NCI-H345 treated with DMSO at 0.1 percent for 48 hours (cell line): Measurements from ENCODE around the gene MYBPC1.

Experiments used
- DNase-seq: peaks from one replicate; lab custom pipeline; 2025; ENCODE audit not compliant: unreplicated experiment; lab: John Stamatoyannopoulos, UW

MYBPC1 gene

DNA sequence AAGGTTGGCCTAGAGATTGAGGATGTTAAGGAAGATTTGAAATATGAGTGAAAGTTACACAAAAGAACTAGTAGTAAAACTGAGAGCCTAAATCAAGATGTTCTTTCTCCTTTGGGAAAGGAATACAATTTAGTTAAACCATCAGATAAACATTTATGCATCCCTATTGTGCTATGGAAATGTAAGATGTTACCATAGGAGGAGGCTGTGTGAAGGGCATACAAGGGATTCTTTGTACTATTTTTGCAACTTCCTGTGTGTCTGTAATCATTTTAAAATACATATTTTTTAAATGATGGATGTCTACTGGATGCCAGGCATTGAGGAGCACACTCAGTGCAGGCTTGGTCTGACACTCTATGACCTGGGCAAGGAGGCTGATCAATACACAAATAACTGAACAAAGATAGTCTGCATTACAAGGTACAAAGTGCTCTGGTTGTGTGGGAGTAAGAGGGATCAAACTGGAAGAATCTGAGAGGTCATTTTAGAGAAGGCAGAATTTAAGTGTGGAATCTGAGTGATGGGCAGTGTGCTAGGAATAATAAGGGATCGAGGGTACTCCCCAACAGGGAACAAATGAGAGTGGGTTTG, 96.8 kb downstream of the MYBPC1 start:
- DNase-seq: no peak

DNA sequence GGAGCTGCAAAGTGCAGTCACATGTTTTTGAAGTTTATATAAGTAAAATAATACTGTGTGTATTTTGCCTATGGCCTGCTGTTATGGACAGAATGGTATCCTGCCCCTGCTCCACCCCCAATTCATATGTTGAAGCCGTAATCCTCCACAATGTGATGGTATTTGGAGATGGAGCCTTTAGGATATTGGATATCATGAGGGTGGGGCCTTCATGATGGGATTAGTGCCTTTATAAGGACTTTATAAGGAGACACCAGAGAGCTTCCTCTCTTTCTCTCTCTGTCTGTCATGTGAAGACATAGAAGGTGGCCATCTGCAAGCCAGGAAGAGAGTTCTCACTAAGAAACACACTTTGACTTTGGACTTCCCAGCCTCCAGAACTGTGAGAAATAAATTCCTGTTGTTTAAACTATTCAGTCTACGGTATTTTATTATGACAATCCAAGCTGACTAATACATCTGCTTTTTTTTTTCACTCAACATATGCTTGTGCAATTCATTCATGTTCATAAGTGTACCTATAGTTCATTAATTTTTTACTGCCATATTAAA, 99.6 kb downstream of the MYBPC1 start:
- DNase-seq: no peak

DNA sequence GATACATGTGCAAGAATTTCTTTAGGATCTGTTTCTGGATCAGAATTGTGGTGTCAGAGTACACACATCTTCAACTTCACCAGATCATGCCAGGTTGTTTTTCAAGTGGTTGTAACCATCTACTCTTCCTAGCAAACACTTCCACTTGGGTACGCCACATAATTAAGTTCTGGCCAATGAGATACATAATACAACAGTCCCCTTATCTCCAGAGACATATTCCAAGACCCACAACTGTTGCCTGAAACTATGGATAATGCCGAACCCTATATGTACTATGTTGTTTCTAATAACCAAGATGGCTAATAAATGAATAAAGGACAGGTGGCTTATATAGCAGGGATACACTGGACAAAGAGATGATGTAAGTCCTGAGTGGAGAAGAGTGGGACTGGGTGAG, 100.2 kb downstream of the MYBPC1 start:
- no peak for DNase-seq

DNA sequence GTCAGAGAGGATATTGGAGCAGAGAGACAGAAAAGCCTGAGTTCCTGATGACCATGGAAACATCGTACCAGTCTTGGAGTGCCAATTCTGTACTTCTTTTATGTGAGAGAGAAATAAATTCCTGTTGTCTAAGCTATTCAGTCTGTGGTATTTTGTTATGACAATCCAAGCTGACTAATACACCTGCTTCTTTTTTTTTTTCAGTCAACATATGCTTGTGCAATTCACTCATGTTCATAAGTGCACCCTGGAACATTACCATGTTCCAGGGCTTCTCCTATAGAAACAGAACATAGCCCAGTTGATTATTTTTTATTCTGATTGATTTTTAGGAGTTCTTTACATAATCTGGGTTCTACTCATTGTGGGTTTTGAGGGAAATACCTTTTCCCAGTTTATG, 100.9 kb downstream of the MYBPC1 start:
- DNase-seq: no peak

DNA sequence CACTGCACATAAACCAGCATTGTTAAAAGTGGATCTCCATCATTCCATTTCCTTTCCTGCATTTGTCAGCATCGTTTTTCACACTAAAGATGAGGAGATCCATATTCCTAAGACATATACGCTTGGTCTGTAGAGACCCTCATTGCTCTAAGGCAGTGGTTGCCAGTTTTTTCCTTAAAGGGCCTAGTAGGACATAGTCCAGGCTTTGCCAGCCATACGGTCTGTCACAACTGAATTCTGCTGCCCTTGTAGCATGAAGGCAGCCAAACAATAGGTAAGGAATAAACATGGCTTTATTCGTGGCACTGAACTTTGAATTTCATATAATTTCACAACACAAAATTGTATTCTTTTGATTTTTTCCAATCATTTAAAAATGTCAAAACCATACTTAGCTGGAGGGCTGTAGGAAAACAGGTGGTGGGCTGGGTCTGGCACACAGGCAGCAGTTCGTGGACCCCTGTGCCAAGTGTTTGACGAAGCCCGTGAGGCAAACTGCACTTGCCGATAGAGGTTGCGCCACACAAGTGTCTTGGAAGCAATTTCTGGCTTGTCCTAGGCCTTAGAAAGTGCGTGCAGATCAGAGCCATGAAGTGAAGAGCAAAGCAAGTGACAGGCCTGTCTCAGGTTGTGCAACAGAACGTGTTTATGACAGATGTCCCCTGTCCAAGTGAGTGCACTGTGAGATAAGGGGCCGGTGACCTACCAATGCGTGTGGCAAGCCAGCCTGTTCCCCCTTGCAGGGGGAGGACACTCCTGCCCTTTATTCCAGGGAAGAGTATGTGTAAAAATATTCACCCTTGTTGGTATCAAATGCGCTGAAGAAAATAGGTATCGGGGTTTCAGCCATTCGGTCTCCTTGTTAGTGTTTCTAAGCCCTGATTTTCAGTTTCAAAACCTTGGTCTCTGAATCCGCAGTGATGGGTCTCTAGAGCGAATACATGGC, 101.8 kb downstream of the MYBPC1 start:
- DNase-seq: no peak

DNA sequence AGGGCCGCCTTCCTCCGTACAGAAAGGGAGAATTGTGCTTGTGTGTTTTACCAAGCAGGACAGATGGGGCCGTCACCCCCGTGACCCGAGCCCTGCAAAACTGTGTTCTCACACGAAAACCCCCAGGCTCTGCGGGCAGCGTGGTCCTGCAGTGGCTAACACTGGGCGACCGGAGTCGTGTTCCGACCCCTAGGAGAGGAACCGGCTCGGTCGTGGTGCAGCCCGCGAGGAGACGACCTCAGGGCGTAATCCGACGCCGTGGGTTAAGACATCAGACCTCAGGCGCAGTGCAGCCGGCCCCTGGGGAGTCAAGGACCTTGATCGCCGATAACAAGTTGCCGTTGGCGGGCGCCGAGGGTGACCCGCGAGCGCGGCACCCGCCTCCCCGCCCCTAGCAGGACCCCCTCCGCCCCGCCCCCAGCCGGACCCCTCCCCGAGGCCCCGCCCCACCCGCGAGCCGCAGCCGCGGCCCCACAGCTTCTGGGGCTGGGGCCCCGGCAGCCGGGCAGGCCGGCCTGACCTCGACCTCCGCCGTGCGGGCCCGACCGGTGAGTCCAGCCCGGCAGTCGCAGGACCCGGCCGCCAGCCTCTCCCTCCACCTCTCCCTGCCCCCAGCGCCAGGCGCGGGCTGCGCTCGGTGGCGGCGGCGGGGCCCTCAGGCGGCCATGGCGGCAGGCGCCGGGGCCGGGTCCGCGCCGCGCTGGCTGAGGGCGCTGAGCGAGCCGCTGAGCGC, 102.6 kb downstream of the MYBPC1 start, which contains the start of gene CHPT1:
Gene CHPT1, plus strand, starts transcription at position 444 of the 733 bp plus-strand sequence. Its CDS starts 222 bp downstream, at position 666.
- DNase-seq: peak; percentile 31

DNA sequence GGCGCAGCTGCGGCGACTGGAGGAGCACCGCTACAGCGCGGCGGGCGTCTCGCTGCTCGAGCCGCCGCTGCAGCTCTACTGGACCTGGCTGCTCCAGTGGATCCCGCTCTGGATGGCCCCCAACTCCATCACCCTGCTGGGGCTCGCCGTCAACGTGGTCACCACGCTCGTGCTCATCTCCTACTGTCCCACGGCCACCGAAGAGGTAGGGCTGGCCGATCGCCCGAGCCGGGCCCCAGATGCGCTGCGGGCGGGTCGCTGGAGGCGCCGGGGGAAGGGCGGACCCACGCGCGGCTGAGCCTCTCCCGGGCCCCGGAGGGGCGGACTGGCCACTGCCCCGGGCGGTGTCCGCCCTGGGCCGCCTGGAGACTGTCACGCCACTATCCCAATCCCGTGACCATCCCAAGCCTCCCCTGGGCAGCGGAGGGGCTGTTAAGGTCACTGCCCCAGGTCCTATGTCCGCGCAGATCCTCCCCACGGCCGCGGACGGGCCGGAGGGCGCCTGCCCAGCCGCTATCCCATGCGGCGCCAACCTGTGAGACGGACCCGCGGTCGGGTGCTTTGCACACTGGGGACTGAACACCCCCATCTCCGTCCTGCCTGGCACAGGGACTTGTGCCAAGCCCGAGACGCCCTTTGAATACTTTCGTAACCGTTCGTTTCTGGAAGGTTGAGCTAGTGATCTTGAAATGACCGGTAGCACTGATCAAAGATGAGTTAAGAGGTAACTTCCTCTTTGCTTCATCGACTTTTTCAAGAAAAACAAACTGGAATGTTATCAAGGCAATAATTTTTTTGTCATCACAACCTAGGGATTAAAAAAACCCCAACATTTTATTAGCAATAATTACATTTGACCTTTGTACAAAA, 103.4 kb downstream of the MYBPC1 start:
- DNase-seq: no peak

DNA sequence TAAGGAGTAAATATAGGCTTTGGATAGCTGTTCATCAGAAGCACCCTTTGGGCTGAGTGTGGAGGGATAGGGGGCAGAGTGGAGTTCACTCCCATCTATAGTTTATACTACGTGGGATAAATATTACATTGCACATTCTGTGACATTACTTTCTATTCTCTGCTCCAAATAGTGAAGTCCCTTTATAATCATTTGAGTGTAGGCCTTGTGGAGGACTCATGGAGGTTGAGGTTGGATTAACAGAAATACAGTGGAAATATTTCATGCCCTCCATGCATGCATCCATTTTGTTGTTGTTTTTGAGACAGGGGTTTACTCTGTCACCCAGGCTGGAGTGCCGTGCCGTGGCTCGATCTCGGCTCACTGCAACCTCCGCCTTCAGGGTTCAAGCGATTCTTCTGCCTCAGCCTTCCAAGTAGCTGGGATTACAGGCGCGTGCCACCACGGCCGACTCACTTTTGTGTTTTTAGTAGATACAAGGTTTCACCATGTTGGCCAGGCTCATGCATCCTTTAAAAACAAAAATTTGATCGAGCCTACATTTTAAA, 104.1 kb downstream of the MYBPC1 start:
- DNase-seq: peak; percentile 17

DNA sequence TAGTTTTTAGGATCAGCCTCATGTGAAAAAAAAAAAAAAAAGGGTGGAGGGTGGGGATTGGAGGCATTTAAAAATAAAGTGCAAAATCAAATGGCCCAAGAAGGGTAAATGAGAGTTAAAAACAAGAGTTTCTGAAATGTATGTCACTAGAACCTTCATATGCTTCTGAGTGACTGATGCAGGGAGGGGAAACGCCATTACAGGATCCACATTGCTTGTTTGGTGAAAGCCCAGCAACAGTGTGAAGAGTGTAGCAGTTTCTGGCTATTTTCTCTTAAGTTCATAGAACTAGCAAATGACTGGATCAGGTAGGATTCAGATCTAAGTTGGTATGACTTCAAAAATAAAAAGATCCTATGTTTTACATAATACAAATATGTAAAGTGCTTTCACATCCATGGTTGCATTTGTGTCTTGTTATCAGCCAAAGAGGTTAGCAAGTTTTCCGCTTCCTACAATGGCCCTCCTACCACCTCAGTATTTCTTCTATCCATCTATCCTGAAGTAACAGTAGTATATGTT, 105.6 kb downstream of the MYBPC1 start:
- DNase-seq: no peak

DNA sequence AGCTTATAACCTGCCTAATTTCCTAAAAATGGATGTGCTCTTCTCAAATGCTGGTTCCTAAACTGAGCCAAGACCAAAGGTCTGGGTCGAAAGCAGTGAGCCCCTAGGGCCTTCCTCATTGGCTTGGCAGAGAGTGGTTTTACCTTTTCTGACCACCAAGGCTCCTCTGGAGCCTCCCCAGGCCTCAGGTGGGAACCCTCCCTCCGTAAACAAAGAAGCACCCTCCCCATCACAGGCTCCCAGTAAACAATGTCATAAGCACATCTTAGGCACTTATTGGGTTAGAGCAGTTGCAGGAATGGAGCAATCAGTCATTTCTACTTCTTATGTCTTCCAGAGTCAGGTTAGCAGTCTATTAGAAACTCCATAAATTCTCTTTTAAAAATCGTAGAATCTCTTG, 108.7 kb downstream of the MYBPC1 start:
- no peak for DNase-seq

DNA sequence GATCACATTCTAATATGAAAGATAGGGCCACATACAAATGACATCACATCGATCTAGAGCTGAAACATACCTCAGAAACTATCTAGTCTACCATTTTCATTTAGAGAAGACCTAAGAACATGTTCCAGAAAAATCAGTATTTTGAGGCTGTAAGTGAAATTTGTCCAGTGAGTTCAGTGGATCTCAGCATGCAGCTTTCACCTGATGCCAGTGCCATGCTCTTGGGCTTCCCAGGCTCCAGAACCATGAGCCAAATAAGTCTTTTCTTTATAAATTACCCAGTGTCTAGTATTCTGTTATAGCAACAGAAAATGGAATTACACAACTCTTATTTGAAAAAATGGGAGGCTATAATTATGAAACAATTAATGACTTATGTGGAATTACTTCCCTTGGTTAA, 111.6 kb downstream of the MYBPC1 start:
- no peak for DNase-seq

DNA sequence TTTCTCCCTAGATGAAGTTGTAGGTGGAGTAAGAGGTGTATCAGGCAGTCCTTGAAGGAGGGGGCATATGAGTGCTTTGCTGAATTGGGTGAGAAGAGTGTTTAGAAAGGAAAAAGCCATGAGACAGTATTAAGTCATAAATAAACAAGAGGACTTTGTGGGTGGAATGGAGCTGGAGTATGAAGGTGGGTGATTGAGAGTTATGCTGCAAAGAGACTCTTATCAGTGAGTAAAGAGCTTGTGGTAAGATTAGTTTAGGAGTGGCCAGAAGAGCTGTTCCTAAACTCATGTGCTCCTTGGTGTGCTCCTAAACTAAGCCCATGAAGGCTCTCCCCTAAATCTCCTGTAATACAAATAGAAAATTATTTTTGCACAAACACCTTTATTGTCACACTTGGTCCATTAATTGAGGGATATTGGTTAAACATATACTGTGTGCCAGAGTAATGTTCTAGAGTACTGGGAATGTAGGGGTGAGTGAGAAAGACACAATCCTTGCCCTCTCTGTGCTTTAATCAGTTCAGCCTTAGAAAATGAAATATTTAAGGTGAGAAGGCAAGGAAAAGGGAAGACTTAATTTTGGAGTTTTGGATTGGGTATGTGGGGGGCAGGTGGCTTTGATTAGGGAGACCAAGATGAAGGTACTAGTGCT, 112.5 kb downstream of the MYBPC1 start:
- DNase-seq: no peak

DNA sequence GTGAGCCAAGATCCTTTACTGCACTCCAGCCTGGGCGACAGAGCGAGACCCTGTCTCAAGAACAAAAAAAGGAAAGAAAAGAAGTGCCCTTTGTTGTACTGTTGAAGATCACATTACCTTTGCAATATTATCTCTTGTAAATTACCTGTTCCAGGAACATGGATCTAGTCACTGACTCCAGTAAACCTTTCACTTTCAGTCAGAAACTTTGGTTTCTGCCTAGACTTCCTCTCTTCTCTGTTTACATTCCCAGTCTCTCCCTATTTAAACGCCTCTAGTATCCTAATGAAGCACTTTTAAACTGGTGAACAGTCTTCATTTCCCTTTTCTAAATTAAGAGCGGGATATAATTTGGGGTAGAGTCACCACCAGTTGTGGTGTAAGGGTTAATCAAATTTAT, 115.5 kb downstream of the MYBPC1 start:
- no peak for DNase-seq

DNA sequence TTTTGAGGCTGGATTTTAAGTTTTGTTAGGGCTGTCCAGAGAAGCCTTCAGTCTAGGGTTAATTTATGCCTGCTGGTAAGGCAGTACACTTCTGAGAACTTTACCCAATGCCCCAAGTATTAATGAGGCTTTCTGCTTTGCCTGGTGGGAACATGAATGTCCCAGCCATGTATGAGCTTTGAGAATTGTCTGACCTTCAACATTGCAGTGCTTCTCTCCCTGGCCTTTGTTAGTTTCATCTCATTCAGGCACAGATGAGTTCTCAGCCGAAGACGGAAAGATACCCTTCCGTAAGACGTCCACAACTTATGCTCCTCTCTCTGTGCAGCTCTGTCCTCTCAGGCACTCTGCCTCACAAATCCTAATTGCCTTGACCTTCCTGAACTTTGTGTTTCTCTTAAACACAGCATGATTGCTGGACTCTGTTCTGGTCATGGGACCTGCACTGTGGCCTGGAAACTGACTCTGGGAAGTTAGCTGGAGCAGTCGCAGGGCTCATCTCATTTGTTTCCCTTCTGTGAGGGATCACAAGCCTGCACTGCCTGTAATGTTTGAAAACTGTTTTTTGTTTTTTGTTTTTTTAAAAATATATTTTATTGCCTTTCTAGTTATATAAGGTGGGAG, 118.4 kb downstream of the MYBPC1 start:
- DNase-seq: no peak

DNA sequence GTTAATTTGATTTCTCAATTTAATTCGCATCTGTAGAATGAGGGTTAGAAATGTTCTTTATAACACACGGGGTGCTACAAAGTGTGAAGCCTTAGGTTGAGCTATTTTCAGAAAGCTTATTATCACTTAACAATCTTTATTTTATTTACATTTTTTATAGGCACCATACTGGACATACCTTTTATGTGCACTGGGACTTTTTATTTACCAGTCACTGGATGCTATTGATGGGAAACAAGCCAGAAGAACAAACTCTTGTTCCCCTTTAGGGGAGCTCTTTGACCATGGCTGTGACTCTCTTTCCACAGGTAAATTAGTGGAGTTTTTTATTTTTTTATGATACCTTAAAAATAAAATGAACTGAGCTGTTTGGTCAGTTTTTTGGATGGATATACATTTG, 119.2 kb downstream of the MYBPC1 start:
- DNase-seq: no peak

DNA sequence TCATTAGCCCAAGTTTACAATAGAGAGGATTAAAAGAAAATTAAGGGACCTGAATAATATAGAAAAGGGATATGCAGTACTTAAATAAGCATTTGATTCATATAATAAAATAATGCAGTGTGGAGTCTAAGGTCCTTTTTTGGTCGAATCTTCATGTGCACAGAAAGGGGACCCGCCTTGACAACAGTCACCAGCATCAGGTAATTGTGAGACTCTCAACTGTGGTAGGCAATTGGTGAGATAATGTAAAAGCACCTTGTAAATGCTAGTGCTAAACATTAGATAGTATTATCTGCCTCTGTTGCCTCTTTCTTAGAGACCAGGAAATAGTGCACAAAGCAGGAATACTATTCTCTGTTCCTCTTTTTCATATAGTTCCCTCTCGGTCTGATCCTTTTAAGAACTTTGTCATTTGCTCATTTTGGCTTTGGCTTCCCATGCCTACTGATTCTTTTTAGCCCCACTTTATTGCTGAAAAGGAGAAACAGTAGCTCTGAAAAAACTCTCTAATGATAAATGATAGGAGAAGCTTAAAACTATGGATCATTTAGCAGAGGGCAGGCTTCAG, 120.2 kb downstream of the MYBPC1 start:
- no peak for DNase-seq

DNA sequence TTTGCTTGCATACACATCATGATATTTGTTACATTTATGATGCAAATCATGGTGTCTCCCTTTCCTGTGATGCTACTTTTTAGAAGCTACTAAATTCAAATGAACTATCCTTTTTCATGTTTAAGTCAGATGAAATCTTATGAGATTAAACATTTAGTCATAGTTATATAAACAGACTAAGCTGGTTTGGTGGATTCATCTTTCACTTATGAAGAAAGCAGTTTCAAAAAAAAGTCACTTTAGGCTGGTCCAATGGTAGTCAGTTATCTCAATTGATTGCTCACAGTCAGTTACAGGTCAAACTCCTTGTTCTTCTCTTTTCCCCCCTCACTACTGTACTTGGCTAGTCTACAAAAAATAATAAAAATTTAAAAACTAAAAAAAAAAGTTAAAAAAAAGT, 124.8 kb downstream of the MYBPC1 start:
- no peak for DNase-seq

DNA sequence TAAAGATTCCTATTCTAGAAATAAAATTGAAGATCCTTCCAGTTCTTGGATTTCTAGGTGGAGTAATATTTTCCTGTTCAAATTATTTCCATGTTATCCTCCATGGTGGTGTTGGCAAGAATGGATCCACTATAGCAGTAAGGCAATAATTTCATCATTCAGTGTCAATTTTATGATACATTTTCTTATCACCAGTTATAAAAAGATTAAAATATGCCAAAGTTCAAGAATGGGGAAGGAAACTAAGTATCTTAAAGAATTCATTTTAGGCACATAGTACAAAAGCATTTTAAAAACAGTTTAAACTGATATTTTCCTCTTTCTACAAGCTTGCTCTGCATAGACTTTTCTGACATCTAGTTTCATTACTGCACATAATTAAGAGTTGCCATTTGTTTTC, 125.3 kb downstream of the MYBPC1 start:
- no peak for DNase-seq

DNA sequence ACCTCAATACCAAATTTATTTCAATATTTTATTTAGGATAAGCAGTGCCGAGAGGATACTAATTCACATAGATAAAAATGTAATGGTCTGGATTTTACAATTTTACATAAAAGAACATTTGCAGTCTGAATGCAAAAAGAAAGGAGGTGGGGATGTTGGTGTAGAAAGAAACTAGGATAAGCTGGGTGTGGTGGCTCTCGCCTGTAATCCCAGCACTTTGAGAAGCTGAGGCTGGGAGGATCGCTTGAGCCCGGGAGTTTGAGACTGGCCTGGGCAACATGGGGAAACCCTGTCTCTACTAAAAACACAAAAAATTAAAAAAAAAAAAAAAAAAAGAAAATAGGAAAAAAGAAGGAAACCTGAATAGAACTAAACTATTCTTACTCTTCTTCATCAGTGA, 127.6 kb downstream of the MYBPC1 start:
- no peak for DNase-seq
